Osteoblast (primary cell): ENCODE measurements around the gene CTNNA2. TPM values are rescaled to one million over a fixed set of nuclear protein-coding genes. Genes with fewer than 3 reads are reported as not detected.
A peak's percentile ranks its signal among the peaks of the same experiment; 100 is the strongest.

Source experiments
- DNase-seq: peaks from one replicate; pipeline ENCODE4 v3.0.0; 2011; ENCODE audit warnings: low spot score, mixed read lengths; ENCODE audit not compliant: insufficient read length; ENCODE audit errors: missing footprints
- H2AFZ ChIP-seq: 2 replicates; pipeline ENCODE4 v1.6.0; 2011; ENCODE audit warnings: mild to moderate bottlenecking, low read length
- H3K27ac ChIP-seq: 2 replicates; pipeline ENCODE4 v1.5.1; 2011; ENCODE audit warnings: mild to moderate bottlenecking, low read depth, low read length, moderate library complexity
- H3K27me3 ChIP-seq: 2 replicates; pipeline ENCODE4 v1.6.0; 2012; ENCODE audit warnings: mild to moderate bottlenecking, control low read depth, inconsistent platforms, low read length, moderate library complexity; ENCODE audit not compliant: insufficient read depth
- H3K36me3 ChIP-seq: 2 replicates; pipeline ENCODE4 v1.5.1; 2011; ENCODE audit warnings: mild to moderate bottlenecking, low read length, control low read depth, moderate library complexity; ENCODE audit not compliant: insufficient read depth
- H3K4me1 ChIP-seq: 2 replicates; pipeline ENCODE4 v1.5.1; 2011; ENCODE audit warnings: mild to moderate bottlenecking, low read length, control low read depth, moderate library complexity; ENCODE audit not compliant: insufficient read depth
- H3K4me2 ChIP-seq: 2 replicates; pipeline ENCODE4 v1.6.0; 2011; ENCODE audit warnings: mild to moderate bottlenecking, low read length; ENCODE audit not compliant: insufficient read depth
- H3K4me3 ChIP-seq: fragments of 200-600 bp; sonication (generic); 3 replicates; pipeline ENCODE4 v1.5.1; 2012; ENCODE audit warnings: mild to moderate bottlenecking, low read length, inconsistent platforms; ENCODE audit not compliant: insufficient read depth
- H3K79me2 ChIP-seq: 2 replicates; pipeline ENCODE4 v1.6.0; 2012; ENCODE audit warnings: mild to moderate bottlenecking, low read length, control low read depth, inconsistent platforms; ENCODE audit not compliant: insufficient read depth
- H3K9me3 ChIP-seq: 2 replicates; pipeline ENCODE4 v1.5.1; 2011; ENCODE audit warnings: low read depth, low read length, control low read depth
- H4K20me1 ChIP-seq: 2 replicates; pipeline ENCODE4 v1.6.0; 2012; ENCODE audit warnings: mild to moderate bottlenecking, low read length, control low read depth; ENCODE audit not compliant: insufficient read depth
- total RNA-seq: library from RNA; depleted of rRNA; stranded (reverse); fragments of >200 nt; gene quantifications from 2 replicates; pipeline ENCODE4 v1.2.3, GENCODE V29; 2012
- TF ChIP-seq, protein P1 (sequence below): IDR thresholded peaks from 2 replicates; pipeline ENCODE4 v1.5.1; 2011; ENCODE audit warnings: mild to moderate bottlenecking, low read depth, low read length, moderate library complexity; ENCODE audit errors: extremely low read depth

Gene CTNNA2
- total RNA-seq, 1 donor = not detected

DNA sequence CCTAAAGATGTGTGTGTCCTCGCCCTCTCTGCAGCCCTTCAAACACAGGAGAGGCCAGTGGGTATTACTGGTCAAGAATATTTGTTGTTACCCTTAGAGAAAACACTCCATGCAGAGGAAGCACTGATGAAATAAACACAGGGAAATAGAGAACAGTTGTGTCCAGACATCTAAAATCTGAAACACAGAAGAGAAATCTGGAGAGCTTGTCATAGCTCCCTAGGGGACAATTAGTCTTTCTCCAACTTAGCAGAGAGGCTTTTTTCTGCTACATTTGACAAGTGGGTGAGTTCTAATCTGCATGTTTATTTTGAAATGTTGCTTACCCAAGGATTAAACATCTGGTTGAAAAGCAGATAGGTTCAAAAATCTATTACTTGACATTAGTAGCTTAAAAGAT lies 190.1 kb downstream of the CTNNA2 start:
- Histone ChIP-seq H4K20me1 (no peaks in the 10 kb centered on the region), H3K4me2 (no peak overlapping the region), H3K36me3 (no peaks in the 10 kb centered on the region), H2AFZ (no peak overlapping the region), H3K4me3 (no peak overlapping the region), H3K4me1 (peaks cover 4% of the 10 kb centered on the region), H3K79me2 (no peaks in the 10 kb centered on the region), H3K27ac (no peak overlapping the region), H3K9me3 (no peaks in the 10 kb centered on the region), H3K27me3 (no peaks in the 10 kb centered on the region)
- TF ChIP-seq, protein P1, sequence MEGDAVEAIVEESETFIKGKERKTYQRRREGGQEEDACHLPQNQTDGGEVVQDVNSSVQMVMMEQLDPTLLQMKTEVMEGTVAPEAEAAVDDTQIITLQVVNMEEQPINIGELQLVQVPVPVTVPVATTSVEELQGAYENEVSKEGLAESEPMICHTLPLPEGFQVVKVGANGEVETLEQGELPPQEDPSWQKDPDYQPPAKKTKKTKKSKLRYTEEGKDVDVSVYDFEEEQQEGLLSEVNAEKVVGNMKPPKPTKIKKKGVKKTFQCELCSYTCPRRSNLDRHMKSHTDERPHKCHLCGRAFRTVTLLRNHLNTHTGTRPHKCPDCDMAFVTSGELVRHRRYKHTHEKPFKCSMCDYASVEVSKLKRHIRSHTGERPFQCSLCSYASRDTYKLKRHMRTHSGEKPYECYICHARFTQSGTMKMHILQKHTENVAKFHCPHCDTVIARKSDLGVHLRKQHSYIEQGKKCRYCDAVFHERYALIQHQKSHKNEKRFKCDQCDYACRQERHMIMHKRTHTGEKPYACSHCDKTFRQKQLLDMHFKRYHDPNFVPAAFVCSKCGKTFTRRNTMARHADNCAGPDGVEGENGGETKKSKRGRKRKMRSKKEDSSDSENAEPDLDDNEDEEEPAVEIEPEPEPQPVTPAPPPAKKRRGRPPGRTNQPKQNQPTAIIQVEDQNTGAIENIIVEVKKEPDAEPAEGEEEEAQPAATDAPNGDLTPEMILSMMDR = no peak
- no peak for DNase-seq

DNA sequence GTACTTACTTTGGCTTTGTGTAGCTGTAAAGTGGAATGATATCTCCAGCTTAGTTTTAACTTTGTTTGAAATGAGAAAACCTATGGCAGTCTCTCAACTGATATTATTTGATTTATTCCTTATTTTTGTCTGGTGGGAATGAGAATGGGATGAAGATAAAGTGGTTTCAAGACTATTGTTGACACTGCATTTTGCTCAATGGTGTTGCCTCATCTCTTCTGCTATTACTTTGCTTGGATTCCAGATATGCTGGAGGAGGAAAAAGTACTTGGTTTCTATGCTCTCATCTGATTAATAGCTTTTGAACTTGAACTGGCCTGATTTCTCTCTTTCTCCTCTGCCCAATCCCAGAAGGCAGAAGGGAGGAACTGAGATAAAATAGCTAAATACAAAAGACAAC lies 198.2 kb downstream of the CTNNA2 start:
- H3K4me1 ChIP-seq = peaks cover 2% of the 10 kb centered on the region
- no peaks in the 10 kb centered on the region for H3K79me2 ChIP-seq
- no peak overlapping the region for H3K4me3 ChIP-seq
- TF ChIP-seq, protein P1 = no peak
- no peak for DNase-seq
- H2AFZ ChIP-seq = no peak overlapping the region
- no peaks in the 10 kb centered on the region for H3K36me3 ChIP-seq
- no peaks in the 10 kb centered on the region for H3K27me3 ChIP-seq
- H3K4me2 ChIP-seq = no peak overlapping the region
- no peaks in the 10 kb centered on the region for H3K9me3 ChIP-seq
- no peaks in the 10 kb centered on the region for H4K20me1 ChIP-seq
- H3K27ac ChIP-seq = no peak overlapping the region

DNA sequence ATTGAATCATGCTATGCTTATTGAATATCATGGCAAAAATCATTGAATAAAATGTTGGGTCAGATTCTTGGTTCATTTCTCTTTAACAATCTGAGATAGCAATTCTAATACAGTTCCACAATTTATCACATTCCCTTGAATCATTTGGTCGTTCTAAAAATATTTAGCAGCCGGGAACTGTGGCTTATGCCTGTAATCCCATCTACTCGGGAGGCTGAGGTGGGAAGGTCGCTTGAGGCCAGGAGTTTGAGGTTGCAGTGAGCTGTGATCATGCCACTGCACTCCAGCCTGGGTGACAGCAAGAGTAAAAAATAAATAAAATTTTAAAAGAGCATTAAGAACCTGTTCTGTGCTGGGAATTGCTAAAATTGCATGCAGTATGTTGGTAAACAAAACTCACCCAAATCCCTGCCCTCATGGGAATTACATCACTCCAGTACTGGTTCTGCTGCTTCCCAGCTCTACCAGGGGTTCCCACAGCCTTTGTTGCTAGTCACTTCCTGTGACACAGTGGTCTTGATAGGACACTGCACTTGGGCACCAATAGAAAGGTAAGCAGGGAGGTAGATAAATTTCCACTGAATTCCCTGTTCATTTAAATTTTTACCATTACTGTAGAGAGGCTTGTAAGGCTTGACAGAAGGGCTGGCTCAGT lies 200.4 kb downstream of the CTNNA2 start:
- peak; percentile 17 for DNase-seq
- no peak overlapping the region for H3K4me3 ChIP-seq
- TF ChIP-seq, protein P1 = no peak
- no peak overlapping the region for H3K4me2 ChIP-seq
- no peak overlapping the region for H2AFZ ChIP-seq
- H3K27me3 ChIP-seq = no peaks in the 10 kb centered on the region
- no peaks in the 10 kb centered on the region for H4K20me1 ChIP-seq
- H3K4me1 ChIP-seq = peaks cover 18% of the 10 kb centered on the region
- no peaks in the 10 kb centered on the region for H3K79me2 ChIP-seq
- no peak overlapping the region for H3K27ac ChIP-seq
- H3K9me3 ChIP-seq = no peaks in the 10 kb centered on the region
- no peaks in the 10 kb centered on the region for H3K36me3 ChIP-seq

DNA sequence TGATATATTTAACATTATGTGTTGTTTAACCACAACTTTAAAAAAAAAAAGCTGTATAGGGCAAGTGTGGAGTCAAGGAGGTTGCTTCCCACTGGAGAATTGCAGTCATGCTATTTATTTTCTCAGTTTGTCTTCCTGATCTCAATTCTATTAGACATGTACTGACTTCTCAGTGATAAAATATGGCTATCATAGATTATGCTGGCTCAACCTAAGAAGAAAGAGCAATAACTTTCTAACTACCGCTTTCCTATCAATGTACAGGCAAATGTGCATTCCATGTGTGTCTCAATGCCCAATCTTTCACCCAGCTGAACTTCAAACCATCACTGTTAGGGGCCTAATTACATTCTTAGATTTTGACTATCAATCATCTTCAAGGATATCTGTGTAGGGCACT lies 201.4 kb downstream of the CTNNA2 start:
- H3K79me2 ChIP-seq = no peaks in the 10 kb centered on the region
- TF ChIP-seq, protein P1 = no peak
- H3K4me3 ChIP-seq = no peak overlapping the region
- no peaks in the 10 kb centered on the region for H4K20me1 ChIP-seq
- H3K27me3 ChIP-seq = no peaks in the 10 kb centered on the region
- no peak overlapping the region for H3K27ac ChIP-seq
- no peaks in the 10 kb centered on the region for H3K9me3 ChIP-seq
- no peak overlapping the region for H3K4me2 ChIP-seq
- no peaks in the 10 kb centered on the region for H3K36me3 ChIP-seq
- H2AFZ ChIP-seq = no peak overlapping the region
- no peak for DNase-seq
- H3K4me1 ChIP-seq = peaks cover 18% of the 10 kb centered on the region
